Kidney (tissue), 14 donors: ENCODE data around the gene CD209. TPM values are rescaled to one million over a fixed set of nuclear protein-coding genes. Genes with fewer than 3 reads are reported as not detected.
"Not testable (repeated sequence)": the region's sequence is repeated elsewhere in the genome, so short reads cannot be mapped to it uniquely, and the experiment has no call there.

Source experiments
- DNase-seq, 5 donors: peaks; one replicate each; pipeline ENCODE4 v3.0.0-alpha.2; 2013 to 2020
- FAIRE-seq: peaks from 2 replicates; lab custom pipeline; 2012; peaks lifted over from hg19 to GRCh38; lab: Jason Lieb, UNC
- H3K27ac ChIP-seq, 2 donors: one replicate each; pipeline ENCODE4 v1.7.0; 2013; ENCODE audit warnings: low read depth in 2 of 2, low read length in 2 of 2, inconsistent platforms in 1 of 2
- H3K27me3 ChIP-seq: one replicate; pipeline ENCODE4 v1.7.1; 2013; ENCODE audit warnings: low read length, inconsistent platforms; ENCODE audit not compliant: control insufficient read depth, insufficient read depth
- H3K36me3 ChIP-seq, 3 donors: one replicate each; pipeline versions ENCODE4 v1.7.0 to v1.7.1; 2013; ENCODE audit warnings: low read length in 3 of 3, control low read depth in 1 of 3, inconsistent platforms in 1 of 3; ENCODE audit not compliant: insufficient read depth in 3 of 3, control insufficient read depth in 2 of 3
- H3K4me1 ChIP-seq, 3 donors: one replicate each; pipeline versions ENCODE4 v1.7.0 to v1.7.1; 2013; ENCODE audit warnings: low read length in 3 of 3, inconsistent platforms in 1 of 3, low read depth in 1 of 3; ENCODE audit not compliant: control insufficient read depth in 2 of 3, insufficient read depth in 2 of 3
- H3K4me3 ChIP-seq, 3 donors: one replicate each; pipeline versions ENCODE4 v1.7.0 to v1.8.1; 2013; ENCODE audit warnings: low read length in 3 of 3, control low read depth in 1 of 3, inconsistent platforms in 1 of 3
- H3K9ac ChIP-seq, 3 donors: one replicate each; pipeline versions ENCODE4 v1.7.0 to v1.7.1; 2013; ENCODE audit warnings: low read length in 3 of 3, control low read depth in 1 of 3, inconsistent platforms in 1 of 3
- H3K9me3 ChIP-seq, 3 donors: one replicate each; pipeline versions ENCODE4 v1.7.0 to v1.7.1; 2013; ENCODE audit warnings: low read length in 3 of 3, control low read depth in 1 of 3, inconsistent platforms in 1 of 3; ENCODE audit not compliant: control insufficient read depth in 2 of 3, insufficient read depth in 1 of 3
- CTCF ChIP-seq: IDR thresholded peaks from 3 replicates; pipeline ENCODE4 v1.5.1; 2012; ENCODE audit warnings: mild to moderate bottlenecking, moderate library complexity, borderline replicate concordance; ENCODE audit not compliant: insufficient read depth; ENCODE audit errors: extremely low read depth
- intact Hi-C: fragments of 100-400 bp; cut with DNase I; formaldehyde crosslinking; loops from one replicate; pipeline ENCODE4 v1.11.1; 2022
- polyA plus RNA-seq: library from polyadenylated mRNA; stranded (reverse); fragments of 350-450 nt; fragmentation: Illumina TruSeq; extraction: RNeasy Lipid Tissue Mini Kit (QIAGEN cat#74804); gene quantifications from one replicate; pipeline ENCODE4 v1.2.3, GENCODE V29; 2014; ENCODE audit warnings: low read depth, low replicate concordance; ENCODE audit not compliant: insufficient read depth
- total RNA-seq: library from RNA; stranded (reverse); fragmentation: NEBNext Ultra II Directional; extraction: Animal tissue kit (Norgen Biotek cat#: 25700); gene quantifications from one replicate; pipeline ENCODE4 v1.2.1, GENCODE V29; 2021
- donor health status: control.
- donor health status: control.
- donor health status: control.
- donor health status: control.
- donor health status: control.
- donor health status: DM: yes; HTN: yes; CAD: no.
- donor health status: Normal renal cell carcinoma (clear cell type).

CD209 gene
- total and polyA plus RNA-seq, 2 donors from 2014 or later, result 1.2 to 11.7 TPM

- TF ChIP-seq CTCF, result no peak
- no peak overlapping the region for H3K27ac ChIP-seq
- H3K36me3 ChIP-seq, result no peaks in the 10 kb centered on the region
- FAIRE-seq (no peak), DNase-seq (no peak)
- no peaks in the 10 kb centered on the region for H3K27me3 ChIP-seq
- H3K4me1 ChIP-seq, result no peaks in the 10 kb centered on the region
- H3K9ac ChIP-seq, result no peak overlapping the region
- no peak overlapping the region for H3K4me3 ChIP-seq
- intact Hi-C loops, result no loop called here
- peaks cover 0 to 7% (median 4%) of the 10 kb centered on the region in 3 donors for H3K9me3 ChIP-seq
Observed at GRCh38 chr19:7756258-7756657, 8.9 kb upstream of the CD209 start.

GRCh38 chr19:7751157-7751783, 3.9 kb upstream of the CD209 start:
- no peaks in the 10 kb centered on the region for H3K4me1 ChIP-seq
- TF ChIP-seq CTCF, result no peak
- intact Hi-C loops, result no loop called here
- no peak for DNase-seq
- H3K9me3 ChIP-seq, result no peaks in the 10 kb centered on the region
- no peak overlapping the region for H3K4me3 ChIP-seq
- no peaks in the 10 kb centered on the region for H3K36me3 ChIP-seq
- no peak overlapping the region for H3K9ac ChIP-seq
- H3K27me3 ChIP-seq, result no peaks in the 10 kb centered on the region
- no peak for FAIRE-seq
- H3K27ac ChIP-seq, result no peak overlapping the region

- no peaks in the 10 kb centered on the region for H3K36me3 ChIP-seq
- peak; percentile 21 for TF ChIP-seq CTCF
- H3K4me1 ChIP-seq, result no peaks in the 10 kb centered on the region
- DNase-seq, result peak in 3 of 5 donors; percentile 50 to 68 (median 67)
- intact Hi-C loops, result no loop called here
- H3K9ac ChIP-seq, result no peak overlapping the region
- H3K27ac ChIP-seq, result no peak overlapping the region
- no peak for FAIRE-seq
- no peak overlapping the region for H3K4me3 ChIP-seq
- H3K27me3 ChIP-seq, result no peaks in the 10 kb centered on the region
- no peaks in the 10 kb centered on the region for H3K9me3 ChIP-seq
Observed at GRCh38 chr19:7748756-7749155, 1.4 kb upstream of the CD209 start.

GRCh38 chr19:7748171-7748570, 837 bp upstream of the CD209 start:
- H3K9ac ChIP-seq, result no peak overlapping the region
- no peak for TF ChIP-seq CTCF
- H3K4me3 ChIP-seq, result no peak overlapping the region
- FAIRE-seq (no peak), DNase-seq (no peak)
- no peaks in the 10 kb centered on the region for H3K4me1 ChIP-seq
- intact Hi-C loops, result no loop called here
- no peak overlapping the region for H3K27ac ChIP-seq
- no peaks in the 10 kb centered on the region for H3K36me3 ChIP-seq
- H3K27me3 ChIP-seq, result no peaks in the 10 kb centered on the region
- H3K9me3 ChIP-seq, result no peaks in the 10 kb centered on the region

GRCh38 chr19:7746306-7746705, 1.0 kb downstream of the CD209 start:
- H3K27ac ChIP-seq, H3K9ac ChIP-seq, DNase-seq, intact Hi-C loops, H3K36me3 ChIP-seq, FAIRE-seq, H3K27me3 ChIP-seq, H3K4me3 ChIP-seq, H3K4me1 ChIP-seq, H3K9me3 ChIP-seq: not testable (repeated sequence)
